ENCODE data around the gene SLC26A1.
A peak's percentile ranks its signal among the peaks of the same experiment; 100 is the strongest.

SLC26A1 gene

DNA sequence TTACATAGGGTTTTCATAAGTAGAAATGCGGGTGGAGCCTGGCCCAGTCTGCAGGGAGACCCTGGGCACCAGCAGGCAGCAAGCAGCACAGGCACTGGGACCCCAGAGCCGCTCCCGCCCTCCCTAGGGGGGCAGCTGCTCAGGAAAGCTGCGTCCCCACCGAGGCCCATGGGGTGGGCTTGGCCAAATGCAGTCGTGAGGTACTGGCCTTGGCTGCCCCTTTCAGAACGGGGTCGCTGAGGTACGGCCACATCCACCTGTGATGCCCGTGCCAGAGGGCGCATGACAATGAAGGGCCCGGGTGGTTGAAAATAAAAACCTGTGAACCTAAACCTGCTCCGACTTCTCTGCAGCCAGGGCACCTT lies 44.3 kb downstream of the SLC26A1 start:
- no peak overlapping the region for H2AK5ac ChIP-seq (ENCODE audit: low read depth, low read length)
- no peaks in the 10 kb centered on the region for H3K36me3 ChIP-seq (replicated peaks in 1 of 2; ENCODE audit: control insufficient read depth in 2 of 2, insufficient read depth in 2 of 2, low read length in 2 of 2)
- WGBS, 2 donors (ENCODE audit: extremely low coverage in 2 of 2, insufficient read length in 2 of 2, insufficient replicate concordance in 1 of 2): no CpG with 5 or more reads among the region's 13 CpGs
- no peak overlapping the region for H4K8ac ChIP-seq (ENCODE audit: low read depth, low read length)
- no peak overlapping the region for H3K4me2 ChIP-seq (ENCODE audit: insufficient read depth, low read length, poor library complexity, severe bottlenecking)
- H2BK15ac ChIP-seq (ENCODE audit: low read length): no peak overlapping the region
- no peak overlapping the region for H3K27ac ChIP-seq (replicated peaks; ENCODE audit: low read length)
- no peak overlapping the region for H2BK120ac ChIP-seq (ENCODE audit: low read depth, low read length)
- DNase-seq (ENCODE audit: low spot score): no peak
- H3K18ac ChIP-seq (ENCODE audit: low read length): no peak overlapping the region
- no peak overlapping the region for H3K14ac ChIP-seq (ENCODE audit: low read length)
- H3K4ac ChIP-seq (ENCODE audit: low read length): no peak overlapping the region
- H2BK12ac ChIP-seq (ENCODE audit: low read length): no peak overlapping the region
- H3K79me1 ChIP-seq (ENCODE audit: low read depth, low read length): peaks cover 4% of the 10 kb centered on the region
- no peak overlapping the region for H3K4me3 ChIP-seq (ENCODE audit: low read length in 2 of 2)
- H3K9ac ChIP-seq (ENCODE audit: low read depth, low read length, poor library complexity): no peak overlapping the region
- peaks cover 0 to 26% (median 0%) of the 10 kb centered on the region in 3 experiments for H3K27me3 ChIP-seq (ENCODE audit: control insufficient read depth in 3 of 3, insufficient read depth in 3 of 3, low read depth in 1 of 3, low read length in 3 of 3)
- H3K4me1 ChIP-seq (ENCODE audit: control insufficient read depth in 2 of 2, insufficient read depth in 1 of 2, low read depth in 1 of 2, low read length in 2 of 2): peaks cover 7 to 16% of the 10 kb centered on the region in 2 donors
- H3K23ac ChIP-seq (ENCODE audit: low read depth, low read length, poor library complexity): peak overlapping the region; percentile 5
- no peaks in the 10 kb centered on the region for H3K9me3 ChIP-seq (replicated peaks in 1 of 2; ENCODE audit: control insufficient read depth in 2 of 2, insufficient read depth in 1 of 2, low read depth in 1 of 2, low read length in 2 of 2)
- no peak overlapping the region for H2BK5ac ChIP-seq (ENCODE audit: low read length)
- H2AFZ ChIP-seq (ENCODE audit: low read length): no peak overlapping the region
- H4K91ac ChIP-seq (ENCODE audit: low read depth, low read length, poor library complexity): no peak overlapping the region

GRCh38 chr4:948101-948935 lies 44.9 kb downstream of the SLC26A1 start:
- WGBS, 2 donors (ENCODE audit: extremely low coverage in 2 of 2, insufficient read length in 2 of 2, insufficient replicate concordance in 1 of 2): no CpG with 5 or more reads among the region's 33 CpGs
- Histone ChIP-seq H2BK15ac (ENCODE audit: low read length) (no peak overlapping the region), H2AK5ac (ENCODE audit: low read depth, low read length) (peak overlapping the region; percentile 70)

DNA sequence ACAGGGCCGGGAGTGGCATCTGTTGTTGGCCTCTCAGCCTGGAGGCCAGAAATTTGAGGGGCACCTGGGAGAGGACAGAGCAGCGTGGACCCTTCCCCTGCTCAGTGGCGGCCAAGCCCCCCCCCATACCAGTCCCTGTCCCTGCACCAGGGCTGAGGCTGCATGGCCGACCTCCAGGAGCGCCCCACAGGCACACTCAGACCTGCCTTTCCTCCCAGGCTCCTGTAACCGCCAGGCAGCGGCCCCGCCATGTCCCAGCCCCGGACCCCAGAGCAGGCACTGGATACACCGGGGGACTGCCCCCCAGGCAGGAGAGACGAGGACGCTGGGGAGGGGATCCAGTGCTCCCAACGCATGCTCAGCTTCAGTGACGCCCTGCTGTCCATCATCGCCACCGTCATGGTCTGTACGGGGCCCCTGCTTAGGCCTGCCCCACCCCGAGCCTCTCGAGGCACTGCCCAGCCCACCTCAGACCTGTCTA lies 45.7 kb downstream of the SLC26A1 start:
- Histone ChIP-seq H3K18ac (ENCODE audit: low read length) (no peak overlapping the region), H2BK15ac (ENCODE audit: low read length) (no peak overlapping the region), H3K4me3 (ENCODE audit: low read length in 2 of 2) (no peak overlapping the region), H2AK5ac (ENCODE audit: low read depth, low read length) (peak overlapping the region; percentile 70), H3K79me1 (ENCODE audit: low read depth, low read length) (peaks cover 2% of the 10 kb centered on the region), H3K23ac (ENCODE audit: low read depth, low read length, poor library complexity) (peak overlapping the region; percentile 73), H4K8ac (ENCODE audit: low read depth, low read length) (no peak overlapping the region), H3K4ac (ENCODE audit: low read length) (no peak overlapping the region), H2BK12ac (ENCODE audit: low read length) (no peak overlapping the region), H3K9me3 (replicated peaks in 1 of 2; ENCODE audit: control insufficient read depth in 2 of 2, insufficient read depth in 1 of 2, low read depth in 1 of 2, low read length in 2 of 2) (no peaks in the 10 kb centered on the region), H3K27ac (replicated peaks; ENCODE audit: low read length) (no peak overlapping the region), H3K27me3 (ENCODE audit: control insufficient read depth in 3 of 3, insufficient read depth in 3 of 3, low read depth in 1 of 3, low read length in 3 of 3) (peaks cover 0 to 26% (median 0%) of the 10 kb centered on the region in 3 experiments), H3K4me2 (ENCODE audit: insufficient read depth, low read length, poor library complexity, severe bottlenecking) (no peak overlapping the region), H2BK5ac (ENCODE audit: low read length) (no peak overlapping the region), H3K4me1 (ENCODE audit: control insufficient read depth in 2 of 2, insufficient read depth in 1 of 2, low read depth in 1 of 2, low read length in 2 of 2) (peaks cover 7 to 16% of the 10 kb centered on the region in 2 donors), H2BK120ac (ENCODE audit: low read depth, low read length) (no peak overlapping the region), H3K36me3 (replicated peaks in 1 of 2; ENCODE audit: control insufficient read depth in 2 of 2, insufficient read depth in 2 of 2, low read length in 2 of 2) (no peaks in the 10 kb centered on the region), H4K91ac (ENCODE audit: low read depth, low read length, poor library complexity) (no peak overlapping the region), H2AFZ (ENCODE audit: low read length) (no peak overlapping the region), H3K9ac (ENCODE audit: low read depth, low read length, poor library complexity) (no peak overlapping the region), H3K14ac (ENCODE audit: low read length) (no peak overlapping the region)
- WGBS, 2 donors (ENCODE audit: extremely low coverage in 2 of 2, insufficient read length in 2 of 2, insufficient replicate concordance in 1 of 2): no CpG with 5 or more reads among the region's 19 CpGs
- DNase-seq (ENCODE audit: low spot score): no peak

More at GRCh38 chr4:948101-948935, 44.9 kb downstream of the SLC26A1 start:
- no peak overlapping the region for H2BK120ac ChIP-seq (ENCODE audit: low read depth, low read length)
- no peak overlapping the region for H3K9ac ChIP-seq (ENCODE audit: low read depth, low read length, poor library complexity)
- no peak overlapping the region for H3K4me3 ChIP-seq (ENCODE audit: low read length in 2 of 2)
- no peak overlapping the region for H4K91ac ChIP-seq (ENCODE audit: low read depth, low read length, poor library complexity)
- peaks cover 7 to 16% of the 10 kb centered on the region in 2 donors for H3K4me1 ChIP-seq (ENCODE audit: control insufficient read depth in 2 of 2, insufficient read depth in 1 of 2, low read depth in 1 of 2, low read length in 2 of 2)
- no peak overlapping the region for H2BK12ac ChIP-seq (ENCODE audit: low read length)
- no peak overlapping the region for H4K8ac ChIP-seq (ENCODE audit: low read depth, low read length)
- DNase-seq (ENCODE audit: low spot score): no peak
- no peak overlapping the region for H2BK5ac ChIP-seq (ENCODE audit: low read length)
- H3K4me2 ChIP-seq (ENCODE audit: insufficient read depth, low read length, poor library complexity, severe bottlenecking): no peak overlapping the region
- H2AFZ ChIP-seq (ENCODE audit: low read length): no peak overlapping the region
- no peaks in the 10 kb centered on the region for H3K9me3 ChIP-seq (replicated peaks in 1 of 2; ENCODE audit: control insufficient read depth in 2 of 2, insufficient read depth in 1 of 2, low read depth in 1 of 2, low read length in 2 of 2)
- peaks cover 4% of the 10 kb centered on the region for H3K79me1 ChIP-seq (ENCODE audit: low read depth, low read length)
- no peak overlapping the region for H3K4ac ChIP-seq (ENCODE audit: low read length)
- H3K14ac ChIP-seq (ENCODE audit: low read length): no peak overlapping the region
- H3K23ac ChIP-seq (ENCODE audit: low read depth, low read length, poor library complexity): peak overlapping the region; percentile 73
- no peak overlapping the region for H3K18ac ChIP-seq (ENCODE audit: low read length)
- no peak overlapping the region for H3K27ac ChIP-seq (replicated peaks; ENCODE audit: low read length)
- peaks cover 0 to 26% (median 0%) of the 10 kb centered on the region in 3 experiments for H3K27me3 ChIP-seq (ENCODE audit: control insufficient read depth in 3 of 3, insufficient read depth in 3 of 3, low read depth in 1 of 3, low read length in 3 of 3)
- H3K36me3 ChIP-seq (replicated peaks in 1 of 2; ENCODE audit: control insufficient read depth in 2 of 2, insufficient read depth in 2 of 2, low read length in 2 of 2): no peaks in the 10 kb centered on the region
